Right atrium auricular region (tissue), 2 donors: ENCODE data around the gene ARHGAP25. TPM values are rescaled to one million over a fixed set of nuclear protein-coding genes. Genes with fewer than 3 reads are reported as not detected.

Experiments
- DNase-seq: peaks from one replicate; pipeline ENCODE4 v3.0.0-alpha.2; 2019; ENCODE audit warnings: low spot score
- H3K27ac ChIP-seq, 2 donors: fragments of 200-600 bp; sonication (generic); 1 replicate in 1 of 2; 2 replicates in 1 of 2; pipeline ENCODE4 v1.5.1; 2016 to 2019
- H3K27me3 ChIP-seq, 2 donors: fragments of 200-600 bp; sonication (generic); one replicate each; pipeline versions ENCODE4 v1.5.1 to v1.6.0; 2017 to 2019
- H3K36me3 ChIP-seq: fragments of 200-600 bp; sonication (generic); one replicate; pipeline ENCODE4 v1.5.1; 2016
- H3K4me1 ChIP-seq, 2 donors: fragments of 200-600 bp; sonication (generic); one replicate each; pipeline versions ENCODE4 v1.5.1 to v1.6.0; 2017 to 2019
- H3K4me3 ChIP-seq, 2 donors: fragments of 200-600 bp; sonication (generic); 1 replicate in 1 of 2; 2 replicates in 1 of 2; pipeline ENCODE4 v1.5.1; 2017 to 2019; ENCODE audit warnings: mild to moderate bottlenecking in 1 of 2, moderate library complexity in 1 of 2
- H3K9me3 ChIP-seq, 2 donors: fragments of 200-600 bp; sonication (generic); one replicate each; pipeline ENCODE4 v1.5.1; 2019
- CTCF ChIP-seq, 2 donors: fragments of 200-600 bp; sonication (generic); IDR thresholded peaks; one replicate each; pipeline ENCODE4 v1.5.1; 2019; ENCODE audit warnings: antibody characterized with exemption in 2 of 2
- total RNA-seq, 2 donors: library from RNA; depleted of rRNA; stranded (reverse); fragments of >200 nt; gene quantifications; one replicate each; pipeline ENCODE4 v1.1.0, GENCODE V29; 2016

The ARHGAP25 gene
- total RNA-seq, 2 donors from 2014 or later: 4.2 to 12.8 TPM

GRCh38 chr2:68727683-68728375 lies 6.8 kb upstream of the ARHGAP25 start:
- Histone ChIP-seq H3K4me3 (no peak overlapping the region), H3K9me3 (no peaks in the 10 kb centered on the region)

GRCh38 chr2:68730828-68731227 lies 3.8 kb upstream of the ARHGAP25 start:
- DNase-seq: peak; percentile 34
- H3K27ac ChIP-seq: no peak overlapping the region
- no peaks in the 10 kb centered on the region for H3K36me3 ChIP-seq
- TF ChIP-seq CTCF (IDR thresholded peaks at IDR 0.05): no peak
- no peaks in the 10 kb centered on the region for H3K9me3 ChIP-seq
- no peak overlapping the region for H3K4me3 ChIP-seq
- H3K27me3 ChIP-seq: no peaks in the 10 kb centered on the region
- H3K4me1 ChIP-seq: no peaks in the 10 kb centered on the region

More at GRCh38 chr2:68727683-68728375, 6.8 kb upstream of the ARHGAP25 start:
- Histone ChIP-seq H3K27me3 (no peaks in the 10 kb centered on the region), H3K36me3 (no peaks in the 10 kb centered on the region), H3K27ac (no peak overlapping the region), H3K4me1 (no peaks in the 10 kb centered on the region)
- no peak for DNase-seq
- TF ChIP-seq CTCF (IDR thresholded peaks at IDR 0.05): no peak

GRCh38 chr2:68732036-68732932 lies 2.3 kb upstream of the ARHGAP25 start:
- peak overlapping the region in 1 of 2 donors; percentile 29 for H3K27ac ChIP-seq
- no peaks in the 10 kb centered on the region for H3K9me3 ChIP-seq
- H3K4me3 ChIP-seq: no peak overlapping the region
- DNase-seq: no peak
- TF ChIP-seq CTCF (IDR thresholded peaks at IDR 0.05): no peak
- no peaks in the 10 kb centered on the region for H3K36me3 ChIP-seq
- no peaks in the 10 kb centered on the region for H3K4me1 ChIP-seq
- H3K27me3 ChIP-seq: no peaks in the 10 kb centered on the region

GRCh38 chr2:68733365-68733764 lies 1.2 kb upstream of the ARHGAP25 start:
- Histone ChIP-seq H3K36me3 (no peaks in the 10 kb centered on the region), H3K4me3 (no peak overlapping the region), H3K9me3 (no peaks in the 10 kb centered on the region), H3K27ac (no peak overlapping the region), H3K4me1 (no peaks in the 10 kb centered on the region), H3K27me3 (no peaks in the 10 kb centered on the region)
- TF ChIP-seq CTCF (IDR thresholded peaks at IDR 0.05): no peak
- DNase-seq: no peak

- no peak for DNase-seq
- Histone ChIP-seq H3K4me3 (no peak overlapping the region), H3K27ac (no peak overlapping the region)
These were observed 435 bp upstream of the ARHGAP25 start for GRCh38 chr2:68734176-68734575.

More at GRCh38 chr2:68734176-68734575, 435 bp upstream of the ARHGAP25 start:
- H3K9me3 ChIP-seq: no peaks in the 10 kb centered on the region
- TF ChIP-seq CTCF (IDR thresholded peaks at IDR 0.05): no peak
- no peaks in the 10 kb centered on the region for H3K4me1 ChIP-seq
- no peaks in the 10 kb centered on the region for H3K36me3 ChIP-seq
- H3K27me3 ChIP-seq: no peaks in the 10 kb centered on the region
